Activated T-cell treated with anti-CD3 and anti-CD28 coated beads, Interleukin-2, amount 50 U/mL, for 1 hour (primary cell): ENCODE data around the gene TFAP2E.

Source experiments
- DNase-seq: peaks from one replicate; pipeline ENCODE4 v3.0.0-alpha.2; 2020

Gene TFAP2E

GRCh38 chr1:35573198-35574124 lies at the start of gene TFAP2E:
Gene TFAP2E (plus strand): TSS chr1:35573314. CDS start chr1:35573578, 264 bp downstream.
- DNase-seq, result no peak

GRCh38 chr1:35524106-35524505 lies 49.0 kb upstream of the TFAP2E start:
- DNase-seq, result no peak

GRCh38 chr1:35530168-35530567 lies 42.9 kb upstream of the TFAP2E start:
- no peak for DNase-seq

GRCh38 chr1:35530946-35531345 lies 42.2 kb upstream of the TFAP2E start:
- no peak for DNase-seq

GRCh38 chr1:35531368-35531767 lies 41.7 kb upstream of the TFAP2E start:
- DNase-seq, result no peak

GRCh38 chr1:35532497-35533223 lies 40.5 kb upstream of the TFAP2E start:
- DNase-seq, result no peak

- no peak for DNase-seq
Measured at GRCh38 chr1:35533586-35533985, 39.5 kb upstream of the TFAP2E start.

GRCh38 chr1:35535243-35535642 lies 37.9 kb upstream of the TFAP2E start:
- no peak for DNase-seq

GRCh38 chr1:35536556-35537162 lies 36.5 kb upstream of the TFAP2E start:
- DNase-seq, result no peak

GRCh38 chr1:35537806-35538205 lies 35.3 kb upstream of the TFAP2E start:
- no peak for DNase-seq

GRCh38 chr1:35539073-35539823 lies 33.9 kb upstream of the TFAP2E start:
- no peak for DNase-seq

GRCh38 chr1:35539824-35540261 lies 33.3 kb upstream of the TFAP2E start:
- DNase-seq, result no peak

GRCh38 chr1:35544976-35545375 lies 28.1 kb upstream of the TFAP2E start:
- peak; percentile 56 for DNase-seq

GRCh38 chr1:35546614-35547013 lies 26.5 kb upstream of the TFAP2E start:
- no peak for DNase-seq

- DNase-seq, result no peak
Measured at GRCh38 chr1:35553851-35554250, 19.3 kb upstream of the TFAP2E start.

GRCh38 chr1:35554266-35555211 lies 18.6 kb upstream of the TFAP2E start:
- no peak for DNase-seq

GRCh38 chr1:35555212-35555584 lies 17.9 kb upstream of the TFAP2E start:
- no peak for DNase-seq

- DNase-seq, result no peak
Measured at GRCh38 chr1:35555601-35556477, 17.3 kb upstream of the TFAP2E start.

GRCh38 chr1:35556484-35557117 lies 16.5 kb upstream of the TFAP2E start:
- peak; percentile 48 for DNase-seq

- no peak for DNase-seq
Measured at GRCh38 chr1:35557118-35557610, 15.9 kb upstream of the TFAP2E start, which contains the start of gene KIAA0319L. Gene KIAA0319L (minus strand): TSS chr1:35557403. CDS start chr1:35554491, 2,912 bp downstream.
